ENCODE results near the gene P2RX6.

DNA sequence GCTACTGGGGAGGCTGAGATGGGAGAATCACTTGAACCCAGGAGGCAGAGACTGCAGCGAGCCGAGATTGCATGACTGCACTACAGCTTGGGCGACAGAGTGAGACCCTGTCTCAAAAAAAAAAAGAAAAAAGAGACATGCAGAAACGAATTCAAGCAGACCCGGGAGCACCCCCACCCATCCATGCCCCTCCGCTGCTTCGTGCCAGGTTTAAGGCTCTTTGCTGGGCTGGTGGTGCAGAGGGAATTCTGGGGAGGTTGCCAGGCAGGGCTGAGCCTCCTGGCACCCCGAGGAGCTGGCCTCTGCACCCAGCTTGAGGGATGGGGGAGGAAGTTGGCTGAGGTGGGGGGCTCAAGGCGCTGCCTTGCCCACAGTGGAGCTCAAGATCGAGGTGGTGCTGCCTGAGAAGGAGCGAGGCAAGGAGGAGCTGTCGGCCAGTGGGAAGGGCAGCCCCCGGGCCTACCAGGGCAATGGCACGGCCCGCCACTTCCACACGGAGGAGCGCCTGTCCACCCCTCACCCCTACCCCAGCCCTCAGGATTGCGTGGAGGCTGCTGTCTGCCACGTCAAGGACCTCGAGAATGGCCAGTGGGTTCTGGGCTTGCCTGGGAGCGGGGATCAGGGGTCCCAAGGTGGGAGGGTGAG lies 41.9 kb upstream of the P2RX6 start:
- TF ChIP-seq, protein P1, sequence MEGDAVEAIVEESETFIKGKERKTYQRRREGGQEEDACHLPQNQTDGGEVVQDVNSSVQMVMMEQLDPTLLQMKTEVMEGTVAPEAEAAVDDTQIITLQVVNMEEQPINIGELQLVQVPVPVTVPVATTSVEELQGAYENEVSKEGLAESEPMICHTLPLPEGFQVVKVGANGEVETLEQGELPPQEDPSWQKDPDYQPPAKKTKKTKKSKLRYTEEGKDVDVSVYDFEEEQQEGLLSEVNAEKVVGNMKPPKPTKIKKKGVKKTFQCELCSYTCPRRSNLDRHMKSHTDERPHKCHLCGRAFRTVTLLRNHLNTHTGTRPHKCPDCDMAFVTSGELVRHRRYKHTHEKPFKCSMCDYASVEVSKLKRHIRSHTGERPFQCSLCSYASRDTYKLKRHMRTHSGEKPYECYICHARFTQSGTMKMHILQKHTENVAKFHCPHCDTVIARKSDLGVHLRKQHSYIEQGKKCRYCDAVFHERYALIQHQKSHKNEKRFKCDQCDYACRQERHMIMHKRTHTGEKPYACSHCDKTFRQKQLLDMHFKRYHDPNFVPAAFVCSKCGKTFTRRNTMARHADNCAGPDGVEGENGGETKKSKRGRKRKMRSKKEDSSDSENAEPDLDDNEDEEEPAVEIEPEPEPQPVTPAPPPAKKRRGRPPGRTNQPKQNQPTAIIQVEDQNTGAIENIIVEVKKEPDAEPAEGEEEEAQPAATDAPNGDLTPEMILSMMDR (IDR thresholded peaks at IDR 0.05; ENCODE audit: poor library complexity): no peak
- TF ChIP-seq EZH2phosphoT487 (IDR thresholded peaks at IDR 0.05; ENCODE audit: low read depth, severe bottlenecking, unreplicated experiment): no peak

Data from hepatocyte (in vitro differentiated cells).